Renal cortex interstitium (tissue), 11 donors: Measurements from ENCODE around the gene CLPSL2. TPM values are rescaled to one million over a fixed set of nuclear protein-coding genes. Genes with fewer than 3 reads are reported as not detected.

ENCODE experiments used
- DNase-seq, 11 donors: peaks; one replicate each; pipeline ENCODE4 v3.0.0-alpha.2; 2013; ENCODE audit warnings: low read depth in 9 of 11, low spot score in 4 of 11; ENCODE audit errors: extremely low read depth in 1 of 11
- polyA plus RNA-seq, 3 donors: library from polyadenylated mRNA; unstranded; fragments of 120-200 nt; gene quantifications; one replicate each; pipeline ENCODE4 v1.2.1, GENCODE V29; 2013; ENCODE audit not compliant: insufficient read length in 3 of 3

The CLPSL2 gene
- polyA plus RNA-seq, 3 donors: 0.39 to 0.53 TPM; not detected in 1

DNA sequence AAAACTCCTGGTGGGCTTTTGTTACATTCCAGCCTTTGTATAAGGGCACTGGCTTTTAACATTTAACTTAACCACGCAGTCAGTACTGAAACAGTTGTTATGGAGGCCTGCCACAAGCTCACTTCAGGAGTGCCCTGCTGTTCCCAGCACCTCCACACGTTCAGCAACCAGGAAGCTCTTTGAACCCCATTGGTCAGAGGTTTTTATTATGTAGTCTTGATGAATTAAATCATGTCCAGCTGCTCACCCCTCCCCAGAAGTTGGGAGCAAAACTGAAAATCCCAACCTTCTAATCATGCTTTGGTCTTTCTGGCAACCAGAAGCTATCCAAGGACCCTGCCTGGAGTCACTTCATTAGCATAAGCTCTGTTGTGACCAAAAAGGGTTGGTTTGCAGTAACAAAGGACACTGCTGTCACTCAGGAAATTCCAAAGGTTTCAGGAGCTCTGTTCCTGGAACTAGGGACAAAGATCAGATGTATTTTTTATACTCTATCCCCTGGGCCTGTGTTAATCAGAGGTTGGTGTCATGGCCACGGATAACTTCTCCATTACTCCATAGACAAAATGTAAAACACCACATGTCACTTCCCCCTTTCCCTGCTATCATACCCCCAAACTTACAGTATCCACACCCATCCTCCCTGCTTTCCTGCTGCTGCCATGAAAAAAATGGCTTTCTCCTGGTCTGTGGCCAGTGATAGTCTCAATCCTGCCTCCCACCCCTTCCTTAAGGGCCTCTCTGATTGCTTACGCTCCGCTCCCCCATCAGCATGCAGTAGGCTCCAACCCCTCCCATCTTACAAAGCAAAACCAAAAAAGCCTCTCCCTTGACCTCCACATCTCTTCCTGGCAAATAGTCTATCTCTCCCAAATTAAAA, 36.5 kb upstream of the CLPSL2 start:
- DNase-seq: no peak

DNA sequence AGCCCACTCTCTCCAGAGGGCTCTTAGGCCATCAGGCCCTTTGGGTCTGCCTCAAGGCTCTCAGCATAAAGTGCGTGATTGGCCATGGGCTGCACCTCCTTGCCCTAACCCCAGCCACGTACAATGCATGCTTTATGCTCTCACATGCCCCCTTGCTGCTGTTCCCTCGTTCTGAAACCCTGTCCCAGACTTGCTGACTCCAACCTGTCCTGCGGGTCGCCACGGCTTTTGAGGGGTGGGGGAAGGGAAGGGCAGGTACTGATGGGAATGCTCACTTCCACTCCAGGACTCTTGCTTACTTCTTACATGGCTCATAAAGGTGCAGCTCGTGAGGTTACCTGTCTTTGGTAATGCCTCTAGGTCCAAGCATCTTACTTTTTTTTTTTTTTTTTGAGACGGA, 33.6 kb upstream of the CLPSL2 start:
- no peak for DNase-seq

DNA sequence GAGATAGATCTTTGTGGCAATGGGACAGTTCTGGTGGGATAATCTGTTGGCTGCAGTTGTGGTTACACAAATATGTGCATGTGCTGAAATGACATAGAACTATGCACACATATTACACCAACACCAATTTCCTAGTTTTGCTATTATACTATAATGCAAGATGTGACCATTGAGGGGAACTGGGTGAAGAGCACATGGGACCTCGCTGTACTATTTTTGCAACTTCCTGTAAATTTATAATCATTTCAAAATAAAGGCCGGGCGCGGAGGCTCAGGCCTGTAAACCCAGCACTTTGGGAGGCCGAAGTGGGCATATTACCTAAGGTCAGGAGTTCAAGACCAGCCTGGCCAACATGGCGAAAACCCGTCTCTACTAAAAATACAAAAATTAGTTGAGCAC, 30.9 kb upstream of the CLPSL2 start:
- DNase-seq: no peak

DNA sequence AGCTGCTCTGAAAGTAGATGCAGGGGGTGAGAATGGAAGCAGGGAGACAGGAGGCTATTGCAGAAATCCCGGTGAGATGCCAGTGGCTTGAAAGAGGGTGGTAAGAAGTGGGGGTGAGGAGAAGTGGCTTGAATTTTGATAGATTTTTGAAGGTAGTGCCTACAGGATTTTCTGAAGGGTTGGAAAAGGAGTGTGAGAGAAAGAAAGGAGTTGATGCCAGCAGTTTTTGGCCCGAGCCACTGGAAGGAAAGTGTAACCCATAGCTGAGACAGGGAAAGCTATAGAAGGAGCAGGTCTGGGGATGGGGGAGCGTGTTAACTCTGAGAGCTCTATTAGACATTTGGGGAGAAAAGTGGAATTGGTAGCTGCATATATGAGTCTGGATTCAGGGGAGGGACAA, 29.9 kb upstream of the CLPSL2 start:
- no peak for DNase-seq

DNA sequence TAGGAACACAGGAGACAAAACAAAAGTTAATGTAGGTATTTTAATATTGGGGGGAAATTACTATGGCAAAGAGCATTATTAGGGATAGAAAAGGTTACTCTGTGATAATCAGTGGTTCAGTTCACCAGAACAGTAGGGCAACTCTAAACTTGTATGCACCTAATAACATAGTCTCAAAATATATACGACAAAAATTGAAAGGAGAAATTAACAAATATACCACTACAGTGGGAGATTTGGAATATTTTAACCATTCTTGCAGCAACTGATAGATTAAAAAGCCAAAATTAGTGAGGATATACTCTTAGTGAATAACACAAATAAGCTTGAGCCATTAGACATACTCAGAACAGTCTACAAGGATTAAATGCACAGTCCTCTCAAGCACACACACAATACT, 28.5 kb upstream of the CLPSL2 start:
- DNase-seq: no peak

DNA sequence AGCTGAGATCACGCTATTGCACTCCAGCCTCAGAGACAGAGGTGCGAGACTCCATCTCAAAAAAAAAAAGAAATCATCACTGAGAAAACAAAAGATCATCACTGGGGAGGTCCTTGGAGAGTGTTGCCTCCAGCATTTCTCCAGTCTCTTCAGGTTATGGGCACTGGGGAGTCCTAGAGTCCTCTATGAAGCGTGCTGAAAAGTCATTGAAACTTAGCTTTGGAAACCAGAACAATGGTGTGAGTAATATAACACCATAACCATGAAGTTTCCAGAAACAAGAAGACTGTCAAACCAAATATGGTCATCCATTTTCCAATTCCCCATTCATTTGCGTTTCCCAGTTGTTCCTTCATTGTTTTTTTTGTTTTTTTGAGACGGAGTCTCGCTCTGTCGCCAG, 25.8 kb upstream of the CLPSL2 start:
- DNase-seq: no peak

DNA sequence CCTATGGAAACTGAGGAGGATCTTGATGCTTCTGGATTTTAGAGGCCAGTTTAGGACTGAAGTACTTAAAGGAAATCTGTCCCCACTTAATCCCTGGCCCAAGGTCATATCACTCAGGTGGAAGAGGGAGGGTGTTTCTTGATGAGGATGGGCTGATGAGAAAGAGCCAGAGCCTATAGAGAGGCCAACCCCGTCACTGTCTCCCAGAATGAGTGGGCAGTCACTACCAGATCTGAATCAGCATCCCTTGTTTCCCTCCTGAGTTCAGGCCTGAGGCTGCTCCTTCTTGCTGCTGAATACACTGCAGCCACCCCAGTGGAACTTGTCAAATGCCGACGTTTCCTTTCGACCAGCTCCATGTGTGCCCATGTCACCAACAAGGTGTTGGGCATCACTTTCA, 24.8 kb upstream of the CLPSL2 start:
- no peak for DNase-seq

DNA sequence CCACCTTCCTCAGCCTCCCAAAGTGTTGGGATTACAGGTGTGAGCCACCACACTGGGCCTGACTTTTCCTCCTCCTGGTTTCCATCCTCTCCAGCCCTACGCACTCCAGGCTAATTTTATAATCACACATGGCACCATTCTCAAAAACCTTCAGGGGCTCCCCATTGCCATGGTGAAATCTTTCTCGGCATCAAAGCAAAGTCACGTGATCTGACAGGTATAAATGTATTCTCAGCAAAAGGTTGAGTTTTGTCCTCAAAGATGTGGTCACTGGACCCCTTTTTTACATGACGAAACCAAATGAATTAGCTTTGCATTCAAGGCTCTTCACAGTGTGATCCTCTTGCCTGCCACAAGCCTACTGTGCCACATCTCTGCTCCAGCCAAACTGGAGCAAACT, 24.1 kb upstream of the CLPSL2 start:
- DNase-seq: no peak

DNA sequence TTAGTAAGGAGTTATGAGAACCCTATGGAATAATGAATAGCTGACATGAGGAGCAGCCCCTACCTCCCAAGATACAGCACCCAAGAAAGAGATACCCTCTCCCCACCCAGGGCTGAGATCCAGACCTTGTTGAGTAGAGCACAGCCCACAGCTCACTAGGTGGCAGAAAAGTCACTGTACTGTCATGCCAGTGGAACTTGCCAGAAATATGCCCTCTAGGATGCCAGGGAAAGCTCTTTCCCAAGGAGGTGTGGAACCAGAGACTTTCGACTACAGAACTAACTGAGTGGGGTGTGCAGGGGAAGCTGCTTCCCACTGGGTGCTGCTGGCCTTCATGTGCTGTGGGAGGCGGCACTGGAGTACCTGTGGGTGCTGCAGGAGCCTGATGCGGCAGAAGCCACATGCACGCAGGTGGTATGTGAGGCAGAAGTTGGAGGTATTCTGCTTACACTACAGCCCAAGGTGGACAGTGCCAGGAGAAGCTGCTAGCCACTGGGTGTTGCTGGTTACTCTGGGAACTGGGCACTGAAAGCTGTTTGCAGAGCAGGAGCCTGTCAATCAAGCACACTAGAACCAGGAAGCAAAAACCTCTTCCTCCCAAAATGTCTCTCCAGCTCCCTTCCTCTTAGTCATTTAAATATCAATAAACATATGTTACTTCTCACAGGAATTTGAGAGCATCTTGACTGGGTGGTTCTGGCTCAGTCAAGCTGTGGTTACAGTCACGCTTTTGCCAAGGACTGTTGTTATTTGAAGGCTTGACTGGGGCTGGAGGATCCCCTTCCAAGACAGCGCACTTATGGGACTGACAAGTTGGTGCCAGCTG, 21.7 kb upstream of the CLPSL2 start:
- DNase-seq: no peak

DNA sequence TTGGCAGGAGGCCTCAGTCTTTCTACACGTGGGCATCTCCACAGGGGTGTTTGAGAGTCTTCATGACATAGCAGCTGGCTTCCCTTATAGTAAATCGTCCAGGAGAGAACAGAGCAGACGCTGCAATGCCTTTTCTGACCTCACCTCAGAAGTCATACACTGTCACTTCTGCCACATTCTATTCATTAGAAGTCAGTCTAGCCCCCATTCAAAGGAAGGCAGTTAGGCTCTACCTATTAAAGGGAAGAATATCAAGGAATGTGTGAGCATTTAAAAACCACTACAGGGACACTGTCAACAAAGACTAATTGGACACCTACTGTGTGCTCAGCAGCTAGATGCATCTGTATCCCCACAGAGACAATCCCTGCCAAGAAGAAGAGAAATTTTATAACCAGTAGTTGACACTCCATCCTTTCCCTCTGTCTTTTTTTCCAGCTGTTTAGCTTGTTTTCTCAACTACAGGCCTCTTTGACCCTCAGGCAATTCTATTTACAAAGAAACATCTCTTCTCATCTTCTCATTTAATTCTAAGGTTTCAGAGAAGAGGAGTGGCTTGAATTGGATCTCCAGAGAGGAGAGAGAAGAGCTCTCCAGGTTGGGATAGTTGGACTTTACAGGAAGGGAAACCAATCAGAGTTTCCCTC, 21.0 kb upstream of the CLPSL2 start:
- DNase-seq: no peak

DNA sequence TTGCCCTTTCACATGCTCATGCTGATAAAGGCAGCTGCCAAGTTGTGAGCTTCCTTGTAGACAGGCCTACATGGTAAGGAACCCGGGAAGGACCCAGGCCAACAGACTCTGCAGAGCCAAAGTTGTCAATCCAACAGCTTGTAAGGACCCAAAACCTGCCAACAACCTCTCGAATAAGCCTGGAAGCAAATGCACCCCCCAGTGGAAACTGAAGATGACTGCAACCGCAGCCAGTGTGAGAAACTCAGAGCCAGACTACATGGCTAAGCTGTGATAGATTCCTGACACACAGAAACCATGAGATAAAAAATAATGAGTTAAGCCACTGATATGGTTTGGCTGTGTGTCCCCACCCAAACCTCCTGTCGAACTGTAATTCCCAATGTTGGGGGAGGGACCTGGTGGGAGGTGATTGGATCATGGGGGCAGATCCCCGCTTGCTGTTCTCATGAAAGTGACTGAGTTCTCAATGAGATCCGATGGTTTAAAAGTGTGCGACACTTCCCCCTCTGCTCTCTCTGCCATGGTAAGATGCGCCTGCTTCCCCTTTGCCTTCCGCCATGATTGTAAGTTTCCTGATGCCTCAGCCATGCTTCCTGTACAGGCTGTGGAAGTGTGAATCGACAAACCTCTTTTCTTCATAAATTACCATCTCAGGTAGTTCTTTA, 18.8 kb upstream of the CLPSL2 start:
- no peak for DNase-seq

DNA sequence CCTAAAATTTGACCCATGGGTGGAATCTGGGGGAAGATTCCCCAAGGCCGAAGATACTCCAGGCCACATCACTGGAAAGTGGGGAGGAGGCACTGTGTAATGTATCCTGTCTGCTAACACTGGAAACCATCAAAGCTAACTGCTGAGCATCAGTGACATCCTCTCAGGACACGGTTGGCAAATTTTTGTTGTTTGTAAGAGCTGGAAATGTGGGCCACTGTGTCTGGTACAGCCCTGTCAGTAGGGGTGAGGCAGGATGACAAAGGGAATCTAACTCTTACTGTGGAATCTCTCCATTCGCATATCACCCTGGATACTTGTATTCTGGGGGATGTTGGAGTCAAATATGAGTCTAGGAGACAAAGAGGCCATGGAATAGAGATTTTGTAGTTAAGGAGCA, 17.0 kb upstream of the CLPSL2 start:
- DNase-seq: peak in 2 of 11 donors; percentile 50 to 56

DNA sequence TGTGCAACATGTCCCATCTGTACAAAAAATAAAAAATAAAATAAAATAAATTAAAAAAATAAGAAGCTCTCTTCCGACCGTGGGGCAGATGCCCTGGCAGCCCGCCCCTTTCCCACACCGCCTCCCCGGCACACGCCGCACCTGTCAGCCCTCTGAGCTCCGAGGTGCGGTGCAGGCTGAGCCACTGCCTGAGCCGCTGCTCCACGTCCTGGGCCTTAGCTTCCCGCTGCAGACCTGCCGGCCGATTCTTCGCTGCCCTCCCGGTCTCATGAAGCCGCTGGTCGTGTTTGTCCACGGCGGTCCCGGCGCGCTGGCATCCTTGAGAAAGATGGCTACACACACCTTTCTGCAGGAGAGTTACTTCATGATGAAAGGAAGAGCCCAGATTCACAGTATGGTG, 10.7 kb upstream of the CLPSL2 start:
- DNase-seq: no peak

DNA sequence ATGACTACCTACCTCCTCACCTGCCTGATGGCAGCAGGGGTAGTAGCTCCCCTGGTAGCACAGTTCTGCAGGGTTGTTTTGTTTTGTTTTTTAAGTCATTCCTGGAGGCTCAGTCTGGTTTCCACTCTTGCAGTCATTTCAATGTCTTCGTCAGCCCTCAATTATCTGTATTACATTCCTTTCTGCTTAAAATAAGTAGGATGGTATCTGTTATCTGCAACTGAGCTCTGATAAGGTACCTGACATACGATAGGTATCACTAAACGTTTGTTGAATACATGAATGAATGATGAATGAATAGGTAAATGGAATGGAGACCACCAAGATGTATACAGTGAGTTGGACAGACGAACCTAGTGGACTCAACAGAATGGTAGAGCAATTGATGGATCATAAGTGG, 7.2 kb upstream of the CLPSL2 start:
- no peak for DNase-seq

DNA sequence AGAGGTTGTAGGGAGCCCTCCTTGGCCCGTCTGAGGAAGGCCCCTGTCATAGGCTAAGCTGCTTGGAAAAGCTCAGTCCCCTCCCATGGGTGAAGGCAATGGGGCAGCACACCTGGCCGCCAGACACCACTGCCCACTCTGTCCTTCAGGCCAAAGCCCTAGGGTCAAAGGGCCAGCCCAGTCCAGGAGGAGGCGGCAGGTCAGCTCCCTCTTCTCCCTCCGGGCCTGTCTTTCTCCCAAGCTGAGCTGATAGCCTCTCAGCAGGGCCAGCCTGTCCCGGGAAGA, 5.1 kb upstream of the CLPSL2 start:
- no peak for DNase-seq

DNA sequence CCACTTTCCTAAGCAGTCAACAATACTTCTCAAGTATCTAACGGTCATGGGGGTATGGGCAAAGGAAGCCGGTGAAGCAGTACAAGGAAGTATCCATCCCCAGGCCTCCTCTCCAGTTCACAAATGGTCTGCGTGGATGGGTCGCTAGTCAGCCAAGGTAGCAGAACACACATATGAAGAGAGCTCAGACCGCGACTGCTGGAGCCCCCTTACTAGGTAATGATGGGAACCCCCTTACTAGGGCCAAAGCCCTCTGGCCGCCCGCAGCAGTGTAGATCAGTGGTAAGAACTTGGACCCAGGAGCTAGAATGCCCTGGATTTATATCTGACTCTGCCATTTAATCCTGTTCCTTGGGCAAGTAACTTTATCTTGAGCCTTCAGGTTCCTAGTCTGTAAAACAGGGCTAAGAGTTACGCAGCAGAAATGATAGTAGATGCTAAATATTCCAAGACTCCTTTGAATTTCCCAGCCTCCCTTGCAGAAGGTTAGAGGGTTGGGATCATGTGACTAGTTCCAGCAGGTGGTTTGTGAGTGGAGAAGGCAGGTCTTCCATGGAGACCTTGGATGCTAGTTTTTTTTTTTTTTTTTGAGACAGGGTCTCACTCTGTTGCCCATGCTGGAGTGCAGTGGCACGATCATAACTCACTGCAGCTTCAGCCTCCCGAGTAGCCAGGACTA, 2.1 kb upstream of the CLPSL2 start:
- DNase-seq: no peak

DNA sequence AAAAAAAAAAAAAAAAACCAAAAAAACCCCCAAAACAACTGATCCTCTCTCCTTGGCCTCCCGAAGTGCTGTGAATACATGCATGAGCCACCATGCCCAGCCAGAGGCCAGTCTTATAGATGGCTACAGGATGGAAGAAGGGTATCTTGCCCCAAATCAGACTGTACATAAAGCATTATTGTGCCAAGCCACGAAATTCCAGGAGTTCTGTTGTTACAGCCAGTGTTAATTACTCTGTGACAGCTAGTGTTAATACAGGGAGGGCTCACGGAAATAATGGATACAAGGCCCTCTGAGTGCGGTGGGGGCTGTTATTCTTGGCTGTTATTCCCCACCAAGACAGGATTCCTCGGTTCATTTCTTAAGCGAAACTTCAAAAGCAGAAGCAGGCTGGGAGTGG, 1.4 kb upstream of the CLPSL2 start:
- DNase-seq: no peak

DNA sequence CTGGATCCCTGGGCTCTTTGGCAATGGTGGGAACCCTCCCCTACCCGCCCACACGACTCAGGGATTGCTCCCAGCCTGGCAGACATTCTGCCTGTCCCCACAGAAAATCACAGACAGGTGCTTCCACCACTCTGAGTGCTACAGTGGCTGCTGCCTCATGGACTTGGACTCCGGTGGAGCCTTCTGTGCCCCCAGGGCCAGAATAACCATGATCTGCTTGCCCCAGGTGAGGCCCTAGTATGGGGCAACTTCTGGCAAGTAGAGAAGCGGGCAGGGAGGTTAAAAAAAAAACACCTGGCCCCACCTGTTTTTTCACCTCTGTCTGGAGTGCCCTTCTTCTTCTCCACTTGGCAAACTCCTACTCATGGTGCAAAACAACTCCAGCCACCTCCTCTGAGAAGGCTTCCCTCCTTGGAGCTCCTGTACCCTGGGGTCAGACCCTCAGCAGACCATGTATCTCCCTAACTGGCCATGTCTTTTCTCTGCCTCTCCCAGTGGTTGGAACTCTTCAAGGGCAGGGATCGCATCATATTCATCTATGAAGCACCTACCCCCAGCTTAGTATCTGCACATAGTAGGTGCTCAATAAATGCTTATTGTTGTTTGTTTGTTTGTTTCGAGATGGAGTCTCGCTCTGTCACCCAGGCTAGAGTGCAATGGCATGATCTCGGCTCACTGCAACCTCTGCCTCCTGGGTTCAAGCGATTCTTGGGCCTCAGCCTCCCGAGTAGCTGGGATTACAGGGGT, 1.1 kb downstream of the CLPSL2 start:
- DNase-seq: no peak
